Endothelial cell (in vitro differentiated cells): Measurements from ENCODE around the gene ZNF473. TPM values are rescaled to one million over a fixed set of nuclear protein-coding genes. Genes with fewer than 3 reads are reported as not detected.
A peak's percentile ranks its signal among the peaks of the same experiment; 100 is the strongest.

Experiments used
- DNase-seq: peaks from one replicate; pipeline ENCODE4 v3.0.0; 2021; ENCODE audit warnings: low spot score
- H3K27ac Mint-ChIP-seq: one replicate; pipeline ENCODE4 v1.8.0; 2021; ENCODE audit warnings: mixed read lengths, inconsistent platforms; ENCODE audit not compliant: unreplicated experiment
- H3K27me3 Mint-ChIP-seq: one replicate; pipeline ENCODE4 v1.8.0; 2021; ENCODE audit warnings: mild to moderate bottlenecking, moderate library complexity, mixed read lengths, inconsistent platforms; ENCODE audit not compliant: unreplicated experiment
- H3K36me3 Mint-ChIP-seq: one replicate; pipeline ENCODE4 v1.8.0; 2021; ENCODE audit warnings: mild to moderate bottlenecking, low read depth, mixed read lengths, inconsistent platforms; ENCODE audit not compliant: unreplicated experiment
- H3K4me1 Mint-ChIP-seq: one replicate; pipeline ENCODE4 v1.8.0; 2021; ENCODE audit warnings: mild to moderate bottlenecking, mixed read lengths, inconsistent platforms; ENCODE audit not compliant: unreplicated experiment
- H3K4me3 Mint-ChIP-seq: one replicate; pipeline ENCODE4 v1.8.0; 2021; ENCODE audit warnings: mild to moderate bottlenecking, mixed read lengths, inconsistent platforms; ENCODE audit not compliant: unreplicated experiment
- H3K9me3 Mint-ChIP-seq: one replicate; pipeline ENCODE4 v1.8.0; 2021; ENCODE audit warnings: mixed read lengths, inconsistent platforms; ENCODE audit not compliant: unreplicated experiment
- total RNA-seq: library from RNA; stranded (reverse); fragmentation: NEBNext Ultra II Directional; extraction: Animal tissue kit (Norgen Biotek cat#: 25700); gene quantifications from one replicate; pipeline ENCODE4 v1.2.1, GENCODE V29; 2021; ENCODE audit not compliant: unreplicated experiment
- TF ChIP-seq, protein P1 (sequence below): fragments of 200-600 bp; sonication (generic); IDR thresholded peaks from one replicate; pipeline ENCODE4 v1.5.0; 2021; ENCODE audit warnings: antibody characterized with exemption; ENCODE audit not compliant: unreplicated experiment

The ZNF473 gene
- total RNA-seq, 1 donor from 2014 or later, result 10.9 TPM

DNA sequence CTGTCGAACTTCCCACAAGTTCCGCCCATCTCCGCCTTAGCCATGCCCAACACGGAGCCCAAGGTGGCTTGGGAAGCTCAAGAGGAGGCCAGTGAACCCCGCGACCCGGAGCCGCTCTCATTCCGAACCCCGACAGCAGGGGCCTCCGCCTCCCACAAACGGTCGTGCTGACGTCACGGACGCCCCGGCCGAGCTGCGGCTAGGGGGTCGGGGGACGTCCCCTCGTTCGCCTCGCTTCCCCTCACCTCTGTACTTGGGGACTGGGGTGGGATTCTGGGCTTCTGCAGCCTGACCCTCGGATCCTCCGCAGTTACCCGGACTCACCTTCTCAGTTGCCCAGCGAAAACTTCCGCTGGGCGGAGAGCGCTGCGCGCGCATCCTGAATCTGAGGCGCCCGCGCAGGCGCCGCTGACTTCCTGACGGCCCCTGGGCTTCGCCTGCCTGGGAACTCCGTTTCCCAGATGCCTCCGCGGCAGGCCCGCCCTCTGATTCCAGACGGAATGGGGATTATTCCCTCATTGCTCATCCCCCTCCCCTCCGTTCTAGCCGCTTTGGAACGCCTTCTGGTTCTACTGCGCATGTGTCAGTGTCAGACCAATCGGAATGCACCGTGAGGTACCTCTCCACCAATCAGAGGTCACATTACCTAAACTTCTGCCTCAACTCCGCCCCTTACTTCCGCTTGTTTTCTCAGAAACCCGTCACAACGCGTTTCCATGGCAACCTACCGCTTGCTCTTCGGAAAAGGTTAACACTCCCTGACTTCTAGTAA is 597 bp upstream of the ZNF473 start, which contains the start of gene VRK3:
Gene VRK3, minus strand, starts transcription at position 351 of the 772 bp plus-strand sequence. CDS start 9,210 bp downstream, outside the sequence.
- peak within 1 kb of the TSS; percentile 95 for H3K4me3 Mint-ChIP-seq
- peak within 1 kb of the TSS; percentile 98 for H3K27ac Mint-ChIP-seq
- TF ChIP-seq, protein P1, sequence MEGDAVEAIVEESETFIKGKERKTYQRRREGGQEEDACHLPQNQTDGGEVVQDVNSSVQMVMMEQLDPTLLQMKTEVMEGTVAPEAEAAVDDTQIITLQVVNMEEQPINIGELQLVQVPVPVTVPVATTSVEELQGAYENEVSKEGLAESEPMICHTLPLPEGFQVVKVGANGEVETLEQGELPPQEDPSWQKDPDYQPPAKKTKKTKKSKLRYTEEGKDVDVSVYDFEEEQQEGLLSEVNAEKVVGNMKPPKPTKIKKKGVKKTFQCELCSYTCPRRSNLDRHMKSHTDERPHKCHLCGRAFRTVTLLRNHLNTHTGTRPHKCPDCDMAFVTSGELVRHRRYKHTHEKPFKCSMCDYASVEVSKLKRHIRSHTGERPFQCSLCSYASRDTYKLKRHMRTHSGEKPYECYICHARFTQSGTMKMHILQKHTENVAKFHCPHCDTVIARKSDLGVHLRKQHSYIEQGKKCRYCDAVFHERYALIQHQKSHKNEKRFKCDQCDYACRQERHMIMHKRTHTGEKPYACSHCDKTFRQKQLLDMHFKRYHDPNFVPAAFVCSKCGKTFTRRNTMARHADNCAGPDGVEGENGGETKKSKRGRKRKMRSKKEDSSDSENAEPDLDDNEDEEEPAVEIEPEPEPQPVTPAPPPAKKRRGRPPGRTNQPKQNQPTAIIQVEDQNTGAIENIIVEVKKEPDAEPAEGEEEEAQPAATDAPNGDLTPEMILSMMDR, result no peak
- H3K4me1 Mint-ChIP-seq, result peaks cover 20% of the 10 kb centered on the region
- H3K9me3 Mint-ChIP-seq, result no peaks in the 10 kb centered on the region
- peak; percentile 97 for DNase-seq
- H3K36me3 Mint-ChIP-seq, result peaks cover 21% of the 10 kb centered on the region
- H3K27me3 Mint-ChIP-seq, result peaks cover 16% of the 10 kb centered on the region

DNA sequence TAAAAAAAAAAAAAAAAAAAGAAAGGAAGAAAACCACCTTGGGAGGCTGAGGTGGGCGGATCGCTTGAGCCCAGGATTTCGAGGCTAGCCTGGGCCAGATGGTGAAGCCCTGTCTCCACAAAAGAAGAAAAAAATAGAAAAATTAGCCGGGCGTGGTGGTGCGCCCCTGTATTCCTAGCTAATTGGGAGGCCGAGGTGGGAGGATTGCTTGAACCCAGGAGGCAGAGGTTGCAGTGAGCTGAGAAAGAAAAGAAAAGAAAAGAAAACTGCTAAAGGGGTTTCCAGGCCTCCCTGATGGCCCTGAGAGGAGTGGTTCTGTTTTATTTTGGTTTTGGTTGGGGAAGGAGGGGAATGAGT is 723 bp downstream of the ZNF473 start:
- no peak for DNase-seq
- no peaks in the 10 kb centered on the region for H3K9me3 Mint-ChIP-seq
- TF ChIP-seq, protein P1, result no peak
- H3K36me3 Mint-ChIP-seq, result peaks cover 27% of the 10 kb centered on the region
- H3K4me3 Mint-ChIP-seq, result peak overlapping the region; percentile 86
- H3K4me1 Mint-ChIP-seq, result peaks cover 19% of the 10 kb centered on the region
- peaks cover 16% of the 10 kb centered on the region for H3K27me3 Mint-ChIP-seq
- H3K27ac Mint-ChIP-seq, result peak overlapping the region; percentile 88

DNA sequence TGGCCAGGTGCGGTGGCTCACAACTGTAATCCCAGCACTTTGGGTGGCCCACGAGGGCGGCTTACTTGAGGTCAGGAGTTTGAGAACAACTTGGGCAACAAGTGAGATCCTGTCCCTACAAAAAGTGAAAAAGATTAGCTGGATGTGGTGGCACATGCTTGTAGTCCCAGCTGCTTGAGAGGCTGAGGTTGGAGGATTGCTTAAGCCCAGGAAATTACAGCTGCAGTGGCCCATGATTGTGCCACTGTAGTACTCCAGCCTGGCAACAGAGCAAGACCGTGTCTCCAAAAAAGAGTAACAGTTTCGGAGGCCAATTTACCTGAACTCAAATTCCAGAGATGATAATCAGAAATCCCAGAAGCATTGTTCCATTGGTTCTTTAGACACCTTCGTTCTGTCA is 4.4 kb downstream of the ZNF473 start:
- DNase-seq, result no peak
- no peak overlapping the region for H3K4me3 Mint-ChIP-seq
- H3K9me3 Mint-ChIP-seq, result no peaks in the 10 kb centered on the region
- no peak overlapping the region for H3K27ac Mint-ChIP-seq
- H3K36me3 Mint-ChIP-seq, result peaks cover 46% of the 10 kb centered on the region
- TF ChIP-seq, protein P1, result no peak
- peaks cover 18% of the 10 kb centered on the region for H3K27me3 Mint-ChIP-seq
- H3K4me1 Mint-ChIP-seq, result peaks cover 19% of the 10 kb centered on the region

DNA sequence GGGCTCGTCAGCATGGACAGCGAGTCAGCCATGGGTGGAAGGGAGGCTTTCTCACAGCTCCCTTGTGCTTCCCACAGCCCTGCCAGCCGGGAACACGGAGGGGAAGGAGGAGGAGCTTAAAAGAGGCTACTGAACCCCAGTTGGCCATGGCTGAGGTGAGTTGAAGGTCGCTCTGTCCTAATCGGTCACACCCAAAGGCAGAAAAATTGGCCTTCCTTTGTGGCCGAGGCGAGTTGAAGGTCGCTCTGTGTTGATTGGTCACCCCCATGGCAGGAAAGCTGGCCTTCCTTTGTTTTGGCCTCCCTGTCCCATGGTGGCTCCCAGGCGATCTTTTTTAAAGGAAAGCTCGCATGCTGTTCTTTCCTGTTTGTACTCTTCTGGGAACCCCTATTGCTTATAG is 5.1 kb downstream of the ZNF473 start:
- no peak overlapping the region for H3K4me3 Mint-ChIP-seq
- peaks cover 53% of the 10 kb centered on the region for H3K36me3 Mint-ChIP-seq

DNA sequence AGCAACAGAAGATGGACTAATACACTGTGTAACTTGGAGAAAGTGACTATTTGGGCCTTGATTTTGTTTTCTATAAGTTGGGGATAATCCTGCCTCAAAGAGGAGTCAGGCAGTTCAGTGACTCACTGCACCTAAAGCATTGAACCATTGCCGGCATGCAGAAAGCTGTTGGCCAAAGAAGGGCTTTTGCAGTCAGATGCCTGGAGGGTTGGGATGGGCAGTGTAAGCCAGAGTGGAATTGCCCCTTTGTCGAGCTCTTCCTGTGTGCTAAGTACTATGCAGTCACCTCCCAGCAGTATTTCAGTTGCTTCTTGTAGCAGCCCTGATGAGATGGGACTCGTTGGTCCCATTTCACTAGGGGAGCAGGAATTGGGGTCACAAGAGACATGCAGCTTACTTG is 11.1 kb downstream of the ZNF473 start:
- peak overlapping the region; percentile 42 for H3K4me3 Mint-ChIP-seq
- TF ChIP-seq, protein P1, result no peak
- H3K27ac Mint-ChIP-seq, result no peak overlapping the region
- peaks cover 76% of the 10 kb centered on the region for H3K36me3 Mint-ChIP-seq
- H3K9me3 Mint-ChIP-seq, result peaks cover 2% of the 10 kb centered on the region
- peaks cover 11% of the 10 kb centered on the region for H3K27me3 Mint-ChIP-seq
- no peak for DNase-seq
- H3K4me1 Mint-ChIP-seq, result no peaks in the 10 kb centered on the region

More for the DNA sequence above, 5.1 kb downstream of the ZNF473 start:
- H3K27me3 Mint-ChIP-seq, result peaks cover 12% of the 10 kb centered on the region
- DNase-seq, result no peak
- no peak overlapping the region for H3K27ac Mint-ChIP-seq
- no peaks in the 10 kb centered on the region for H3K9me3 Mint-ChIP-seq
- TF ChIP-seq, protein P1, result no peak
- peaks cover 12% of the 10 kb centered on the region for H3K4me1 Mint-ChIP-seq
